Measurements from ENCODE around the gene MACF1. TPM values are rescaled to one million over a fixed set of nuclear protein-coding genes. Genes with fewer than 3 reads are reported as not detected.

MACF1 gene
- total RNA-seq, 1 donor from 2014 or later, result 461 TPM

- no peak for DNase-seq
Measured at GRCh38 chr1:39394059-39394458, 189.6 kb downstream of the MACF1 start.

GRCh38 chr1:39394598-39394997 lies 190.1 kb downstream of the MACF1 start:
- DNase-seq, result no peak

GRCh38 chr1:39395357-39395831 lies 190.9 kb downstream of the MACF1 start:
- peak; percentile 89 for DNase-seq

- peak; percentile 26 for DNase-seq
Measured at GRCh38 chr1:39396671-39397070, 192.2 kb downstream of the MACF1 start.

- no peak for DNase-seq
Measured at GRCh38 chr1:39397487-39397886, 193.0 kb downstream of the MACF1 start.

- peak; percentile 94 for DNase-seq
Measured at GRCh38 chr1:39398278-39399021, 194.0 kb downstream of the MACF1 start.

GRCh38 chr1:39401106-39401505 lies 196.6 kb downstream of the MACF1 start:
- DNase-seq, result no peak

- no peak for DNase-seq
Measured at GRCh38 chr1:39404876-39405275, 200.4 kb downstream of the MACF1 start.

- DNase-seq, result peak; percentile 61
Measured at GRCh38 chr1:39405358-39405757, 200.9 kb downstream of the MACF1 start.

- peak; percentile 30 for DNase-seq
Measured at GRCh38 chr1:39406533-39407450, 202.3 kb downstream of the MACF1 start.

GRCh38 chr1:39407510-39407895 lies 203.0 kb downstream of the MACF1 start:
- DNase-seq, result peak; percentile 48

- DNase-seq, result no peak
Measured at GRCh38 chr1:39407896-39408640, 203.6 kb downstream of the MACF1 start.

GRCh38 chr1:39408641-39409054 lies 204.2 kb downstream of the MACF1 start:
- DNase-seq, result peak; percentile 98

GRCh38 chr1:39409055-39409816 lies 204.7 kb downstream of the MACF1 start:
- peak; percentile 77 for DNase-seq

- DNase-seq, result peak; percentile 97
Measured at GRCh38 chr1:39410915-39411436, 206.5 kb downstream of the MACF1 start.

- peak; percentile 13 for DNase-seq
Measured at GRCh38 chr1:39411526-39412478, 207.3 kb downstream of the MACF1 start.

- DNase-seq, result peak; percentile 37
Measured at GRCh38 chr1:39412892-39413291, 208.4 kb downstream of the MACF1 start.

GRCh38 chr1:39413902-39414528 lies 209.5 kb downstream of the MACF1 start:
- DNase-seq, result peak; percentile 14

GRCh38 chr1:39415553-39415952 lies 211.1 kb downstream of the MACF1 start:
- no peak for DNase-seq

GRCh38 chr1:39416609-39417008 lies 212.1 kb downstream of the MACF1 start:
- no peak for DNase-seq

Data from tongue (tissue), 2 donors.